HTR-8/SVneo (cell line): ENCODE measurements around the gene ZNF423.

Source experiments
- DNase-seq: peaks from one replicate; pipeline ENCODE4 v3.0.0; 2011; ENCODE audit warnings: low spot score, mixed read lengths; ENCODE audit not compliant: insufficient read length
- FAIRE-seq: peaks from 2 replicates; lab custom pipeline; 2011; peaks lifted over from hg19 to GRCh38; lab: Jason Lieb, UNC

The ZNF423 gene

DNA sequence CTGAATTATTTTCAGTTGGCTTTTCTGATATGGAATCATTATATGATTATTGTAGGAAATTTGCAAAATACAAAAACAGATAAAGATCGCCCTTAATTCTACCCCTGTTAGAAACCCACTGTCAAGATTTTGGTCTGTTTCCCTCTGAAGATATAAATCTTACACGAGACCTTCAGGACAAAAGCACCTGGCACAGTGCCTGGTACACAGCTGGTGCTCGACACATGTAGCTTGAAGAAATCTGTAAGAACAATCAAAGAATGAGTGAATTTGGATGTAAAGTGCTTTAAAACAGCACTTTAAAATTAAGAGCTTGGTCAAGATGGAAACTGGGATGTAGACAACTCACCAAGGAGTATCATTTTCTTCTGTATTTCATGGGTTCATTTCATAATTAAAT is 301.2 kb downstream of the ZNF423 start:
- DNase-seq: no peak
- no peak for FAIRE-seq

GRCh38 chr16:49552313-49552928 is 303.5 kb downstream of the ZNF423 start:
- DNase-seq (no peak), FAIRE-seq (no peak)

DNA sequence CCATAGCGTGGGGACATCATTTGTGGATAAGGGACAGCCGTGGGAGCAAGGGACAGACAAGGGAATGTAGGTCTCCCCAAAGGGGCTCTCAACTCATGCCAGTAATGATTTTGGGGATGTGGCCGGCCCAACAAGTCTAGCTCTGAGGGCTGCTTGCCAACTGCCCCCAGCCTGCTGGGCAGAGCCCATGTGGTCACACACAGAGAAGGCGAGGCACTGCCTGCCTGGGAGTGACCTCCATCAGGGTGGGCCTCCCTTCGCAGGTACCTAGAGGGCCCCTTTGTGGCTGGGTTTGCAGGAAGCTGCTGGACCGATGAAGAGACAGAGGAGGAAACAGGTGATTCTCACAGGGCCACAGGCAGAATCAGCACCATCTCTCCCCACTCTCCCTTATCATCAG is 305.2 kb downstream of the ZNF423 start:
- DNase-seq (no peak), FAIRE-seq (no peak)

DNA sequence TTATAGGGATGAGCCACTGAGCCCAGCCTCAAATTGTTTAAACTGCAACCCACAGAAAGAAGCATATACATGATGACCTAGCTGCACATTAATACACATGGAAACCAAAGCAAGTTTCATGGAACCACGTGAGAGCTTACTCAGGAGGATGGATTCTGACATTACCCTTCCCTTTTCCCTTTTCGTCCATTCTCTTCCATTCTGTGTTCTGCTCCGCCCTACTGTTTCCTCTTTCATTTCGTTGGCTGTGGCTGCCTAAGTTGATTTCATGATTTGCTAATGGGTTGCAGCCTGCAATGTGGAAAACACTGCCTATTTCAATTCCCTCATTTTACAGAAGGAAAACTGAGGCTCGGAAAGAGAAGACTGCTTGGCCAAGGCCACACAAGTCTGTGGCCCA is 305.8 kb downstream of the ZNF423 start:
- no peak for DNase-seq
- no peak for FAIRE-seq

DNA sequence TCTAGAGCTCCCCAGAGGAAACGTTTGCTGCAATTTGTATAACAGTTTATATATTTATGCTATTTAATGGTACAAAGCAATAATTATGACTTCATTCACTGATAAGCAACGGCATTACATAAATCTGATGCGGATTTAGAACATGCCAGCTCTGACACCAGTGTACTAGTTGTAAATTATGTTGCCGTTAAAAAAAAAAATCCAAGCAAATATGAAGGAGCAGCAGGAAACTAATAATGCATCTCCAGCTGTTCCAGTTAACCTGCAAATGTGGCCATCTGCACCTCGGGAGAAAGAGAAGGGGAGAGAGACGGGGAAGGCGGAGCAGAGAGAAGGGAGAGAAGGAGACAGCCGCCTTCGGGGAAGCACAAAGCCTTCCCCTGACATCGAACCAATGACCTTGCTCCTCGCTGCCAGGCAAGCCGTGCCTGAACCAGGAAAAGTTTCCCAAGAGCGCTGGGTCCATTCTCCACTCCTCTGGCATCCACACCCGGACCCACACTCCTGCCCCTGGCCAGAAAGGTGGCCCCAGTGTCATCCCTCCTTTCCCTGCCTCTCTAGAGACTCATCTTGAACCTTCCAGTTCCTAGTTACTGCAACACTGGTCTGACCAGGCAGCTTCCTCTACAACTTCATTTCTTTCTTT is 307.5 kb downstream of the ZNF423 start:
- no peak for DNase-seq
- FAIRE-seq: no peak

GRCh38 chr16:49547448-49547847 is 308.5 kb downstream of the ZNF423 start:
- FAIRE-seq (no peak), DNase-seq (no peak)

- FAIRE-seq (no peak), DNase-seq (no peak)
These were observed 309.2 kb downstream of the ZNF423 start for GRCh38 chr16:49546735-49547134.

- DNase-seq: no peak
- FAIRE-seq: no peak
These were observed 310.0 kb downstream of the ZNF423 start for GRCh38 chr16:49545741-49546448.

DNA sequence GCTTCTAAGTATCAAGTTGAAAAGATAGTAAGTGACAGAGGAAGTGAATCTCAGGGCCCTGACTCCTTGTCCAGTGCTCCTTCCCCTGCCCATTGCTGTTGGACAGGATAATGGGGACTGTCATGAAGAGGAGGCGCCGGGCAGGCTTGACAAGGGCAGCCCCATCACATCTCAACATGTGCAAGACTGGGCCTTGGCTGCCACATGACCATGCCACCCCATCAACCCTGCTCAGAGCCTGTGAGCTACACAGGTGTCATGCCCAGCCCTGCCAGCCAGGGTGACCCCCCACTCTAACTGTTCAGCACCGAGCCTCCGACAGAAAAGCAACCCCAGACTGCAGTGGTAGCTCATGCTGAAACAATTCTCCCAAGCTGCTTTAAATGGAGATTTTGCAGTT is 310.7 kb downstream of the ZNF423 start:
- DNase-seq: no peak
- FAIRE-seq: no peak

DNA sequence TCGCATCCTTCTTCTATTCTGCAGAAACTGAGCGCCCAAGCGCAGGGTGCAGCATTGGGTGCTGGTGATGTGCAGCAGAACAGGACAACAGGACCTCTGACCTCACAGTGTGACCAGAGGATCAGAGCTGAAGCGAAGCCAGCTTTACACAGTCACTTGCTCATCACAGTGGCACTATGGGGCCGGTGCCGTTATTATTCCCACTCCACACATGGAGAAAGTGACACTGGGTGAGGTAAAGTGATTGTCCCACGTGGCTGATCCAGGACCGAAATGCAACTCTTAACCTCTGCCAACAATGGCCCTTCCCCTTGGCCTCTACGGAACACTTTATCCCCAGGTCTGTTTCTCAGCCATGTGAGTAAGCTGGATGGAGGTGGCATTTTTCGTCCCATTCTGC is 311.1 kb downstream of the ZNF423 start:
- DNase-seq (no peak), FAIRE-seq (no peak)

DNA sequence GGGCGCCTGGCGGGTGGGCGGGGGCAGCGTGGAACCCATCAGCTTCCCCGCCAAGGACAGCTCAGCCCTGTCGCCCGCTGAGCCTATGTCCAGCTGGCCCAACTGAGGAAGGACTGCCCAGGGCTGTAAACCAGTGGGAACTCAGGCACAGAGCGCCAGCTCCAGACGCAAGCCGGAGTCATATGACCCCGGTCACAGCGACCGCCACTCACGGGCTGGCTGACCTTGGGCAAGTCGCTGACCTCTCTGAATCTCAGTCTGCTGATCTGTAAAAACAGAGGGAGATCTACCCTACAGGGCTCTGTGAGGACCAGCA is 312.3 kb downstream of the ZNF423 start:
- FAIRE-seq: no peak

DNA sequence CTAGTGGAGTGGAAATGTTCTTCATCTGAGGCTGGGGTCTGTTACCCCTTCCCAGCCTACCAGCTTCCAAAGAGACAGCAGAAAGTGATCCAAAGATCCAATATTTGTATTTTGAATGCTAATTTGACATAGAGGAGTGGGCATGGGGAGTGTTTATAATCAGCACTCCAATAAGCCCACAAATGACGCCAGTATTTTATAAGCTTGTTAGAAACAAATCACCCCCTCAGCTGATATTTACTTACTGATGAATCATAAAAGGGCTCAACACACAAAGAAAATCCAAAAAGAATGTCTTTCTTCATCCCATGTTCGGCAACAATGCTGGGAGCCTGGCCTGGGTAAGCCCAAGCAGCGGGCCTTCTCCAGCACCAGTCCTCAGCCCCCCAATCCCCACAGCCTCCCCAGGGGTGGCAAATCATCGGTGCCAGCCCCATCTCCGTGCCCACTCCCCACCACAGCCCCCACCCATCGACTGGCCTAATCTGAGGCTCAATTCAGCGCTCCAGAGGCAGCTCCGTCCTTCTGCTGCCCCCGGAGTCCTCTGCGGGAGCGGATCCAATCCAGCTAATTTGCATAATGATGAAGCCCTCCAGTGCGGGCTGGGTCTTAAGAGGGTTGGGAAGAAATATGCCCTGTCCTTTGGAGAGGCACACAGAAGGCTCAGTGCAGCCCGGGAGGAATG is 312.8 kb downstream of the ZNF423 start:
- DNase-seq: no peak
- FAIRE-seq: no peak

More for the DNA sequence above, 312.3 kb downstream of the ZNF423 start:
- DNase-seq: no peak

GRCh38 chr16:49542391-49542891 is 313.5 kb downstream of the ZNF423 start:
- DNase-seq (no peak), FAIRE-seq (no peak)

DNA sequence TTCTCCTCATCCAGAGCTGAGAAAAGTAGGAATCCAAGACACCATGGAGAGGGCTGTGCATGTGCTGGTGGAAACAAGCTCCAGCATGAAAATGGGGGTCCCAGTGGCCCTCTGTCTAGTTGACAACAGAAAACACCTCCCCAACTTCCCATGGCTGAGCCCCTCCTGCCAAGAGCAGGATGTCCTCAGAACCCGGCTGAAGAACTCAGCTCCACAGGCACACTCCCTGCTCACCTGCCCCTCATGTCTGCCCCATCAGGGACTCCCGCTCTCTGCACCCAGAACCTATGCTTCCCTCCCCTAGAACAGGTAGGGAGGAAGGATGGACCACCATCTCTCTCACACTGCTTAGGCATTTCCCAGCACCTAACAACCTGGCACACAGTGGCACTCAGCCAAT is 315.1 kb downstream of the ZNF423 start:
- DNase-seq (no peak), FAIRE-seq (no peak)

DNA sequence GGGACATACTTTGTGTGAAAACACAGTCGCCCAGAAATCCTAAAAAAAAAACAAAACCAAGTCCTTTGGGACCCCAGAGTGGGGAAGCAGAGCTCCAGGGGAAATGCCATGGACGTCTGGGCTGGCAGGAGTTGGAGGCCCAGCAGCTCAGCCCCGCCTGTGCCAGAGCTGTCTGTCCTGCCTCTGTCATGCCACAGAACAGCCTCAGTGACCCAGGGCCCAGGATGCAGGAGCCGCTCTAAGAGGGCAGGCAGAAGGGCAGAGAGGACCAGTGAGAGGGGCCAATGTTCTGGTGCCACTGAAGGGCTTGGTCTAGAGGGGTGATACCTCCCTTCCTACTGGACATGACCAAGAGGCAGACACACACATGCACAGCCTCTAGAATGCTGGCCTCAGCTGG is 316.2 kb downstream of the ZNF423 start:
- FAIRE-seq: no peak

DNA sequence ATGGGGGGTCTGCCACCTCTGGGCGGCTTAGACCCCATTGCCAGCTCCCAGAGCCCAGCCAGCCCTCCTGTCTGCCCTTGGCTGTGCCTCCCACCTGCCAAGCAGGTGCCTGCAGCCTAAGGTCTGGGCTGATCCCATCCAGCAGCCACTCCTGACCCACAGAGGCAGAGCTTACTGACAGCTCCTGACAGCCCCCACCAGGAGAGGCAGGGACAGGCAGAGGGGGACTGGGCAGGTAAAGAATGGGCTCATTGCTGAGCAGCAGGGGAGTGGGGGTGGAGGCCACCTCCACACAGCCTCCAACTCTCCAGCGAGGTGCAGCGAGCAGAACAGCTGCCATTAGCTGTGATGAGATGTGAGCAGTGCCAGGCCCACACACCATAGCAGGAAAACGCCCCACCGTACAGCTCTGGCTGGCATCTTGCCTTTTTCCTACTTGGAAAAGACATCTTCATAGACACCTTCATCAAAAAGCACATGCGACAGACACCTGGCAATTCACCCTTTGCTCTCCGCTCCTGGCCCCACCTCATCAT is 317.9 kb downstream of the ZNF423 start:
- no peak for DNase-seq
- no peak for FAIRE-seq

More for the DNA sequence above, 316.2 kb downstream of the ZNF423 start:
- no peak for DNase-seq

- FAIRE-seq: no peak
- no peak for DNase-seq
These were observed 320.9 kb downstream of the ZNF423 start for GRCh38 chr16:49534901-49535610.

DNA sequence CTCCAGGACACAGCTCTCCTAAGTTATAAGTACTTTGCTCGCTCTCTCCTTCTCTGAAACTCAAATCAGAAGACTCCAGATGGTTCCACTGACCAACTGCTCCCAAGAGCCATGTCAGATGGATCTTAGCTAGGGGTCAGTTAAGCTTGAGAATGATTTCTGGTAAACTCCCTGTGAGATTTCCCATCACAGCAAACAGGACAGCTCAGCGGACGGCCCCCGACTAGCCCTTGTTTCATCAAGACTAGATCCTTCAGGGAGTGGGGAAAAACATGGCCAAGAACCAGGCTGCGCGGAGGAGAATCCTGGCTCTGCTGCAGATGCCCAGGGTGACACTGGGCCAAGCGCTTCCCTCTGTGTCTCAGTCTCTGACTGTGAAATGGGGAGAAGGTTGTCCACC is 322.5 kb downstream of the ZNF423 start:
- FAIRE-seq (no peak), DNase-seq (no peak)

- DNase-seq: no peak
- FAIRE-seq: no peak
These were observed 323.0 kb downstream of the ZNF423 start for GRCh38 chr16:49532873-49533272.
